CD14-positive monocyte (primary cell): ENCODE results near the gene ILDR2. TPM values are rescaled to one million over a fixed set of nuclear protein-coding genes. Genes with fewer than 3 reads are reported as not detected.

ENCODE experiments used
- DNase-seq, 3 donors: peaks; one replicate each; pipeline ENCODE4 v3.0.0-alpha.2; 2011 to 2022
- H2AFZ ChIP-seq: 2 replicates; pipeline ENCODE4 v1.6.0; 2012; ENCODE audit warnings: mild to moderate bottlenecking, low read depth, low read length, inconsistent platforms; ENCODE audit not compliant: insufficient read depth, poor library complexity, severe bottlenecking
- H3K27ac ChIP-seq, 2 donors: 1 replicate in 1 of 2; 2 replicates in 1 of 2; pipeline ENCODE4 v1.5.1; 2012 to 2013; ENCODE audit warnings: low read length in 2 of 2, control low read depth in 1 of 2, inconsistent platforms in 1 of 2, low read depth in 1 of 2, mild to moderate bottlenecking in 1 of 2
- H3K27me3 ChIP-seq, 2 donors: one replicate each; pipeline versions ENCODE4 v1.6.0 to v1.6.1; 2011 to 2013; ENCODE audit warnings: low read length in 2 of 2; ENCODE audit not compliant: control insufficient read depth in 2 of 2, insufficient read depth in 2 of 2
- H3K36me3 ChIP-seq, 2 donors: replicated peaks in 1 of 2; 1 replicate in 1 of 2; 2 replicates in 1 of 2; pipeline versions ENCODE4 v1.5.1 to v1.6.1; 2012 to 2013; ENCODE audit warnings: low read length in 2 of 2, control low read depth in 1 of 2, inconsistent platforms in 1 of 2, mild to moderate bottlenecking in 1 of 2; ENCODE audit not compliant: insufficient read depth in 2 of 2, control insufficient read depth in 1 of 2
- H3K4me1 ChIP-seq, 2 donors: 1 replicate in 1 of 2; 2 replicates in 1 of 2; pipeline versions ENCODE4 v1.5.1 to v1.6.1; 2012 to 2013; ENCODE audit warnings: low read length in 2 of 2, control low read depth in 1 of 2, inconsistent platforms in 1 of 2, mild to moderate bottlenecking in 1 of 2, moderate library complexity in 1 of 2; ENCODE audit not compliant: insufficient read depth in 2 of 2, control insufficient read depth in 1 of 2
- H3K4me2 ChIP-seq: replicated peaks from 2 replicates; pipeline ENCODE3; 2012; ENCODE audit warnings: low read length, moderate library complexity, mild to moderate bottlenecking; ENCODE audit not compliant: poor library complexity, severe bottlenecking; ENCODE audit errors: extremely low read depth
- H3K4me3 ChIP-seq, 3 experiments: fragments of 200-600 bp in 1 of 3; sonication (generic) in 1 of 3; replicated peaks in 1 of 3; 1 replicate in 2 of 3; 2 replicates in 1 of 3; pipeline ENCODE4 v1.5.1; 2011 to 2013; ENCODE audit warnings: low read length in 3 of 3, mild to moderate bottlenecking in 3 of 3, control low read depth in 2 of 3, low read depth in 2 of 3, inconsistent platforms in 1 of 3, moderate library complexity in 1 of 3
- H3K79me2 ChIP-seq: 2 replicates; pipeline ENCODE4 v1.6.0; 2012; ENCODE audit warnings: mild to moderate bottlenecking, control low read depth, inconsistent platforms, low read length, moderate library complexity; ENCODE audit not compliant: insufficient read depth
- H3K9ac ChIP-seq: 2 replicates; pipeline ENCODE4 v1.6.0; 2017; ENCODE audit warnings: low read length, mild to moderate bottlenecking; ENCODE audit not compliant: insufficient read depth, poor library complexity, severe bottlenecking
- H3K9me3 ChIP-seq, 2 donors: replicated peaks in 1 of 2; 1 replicate in 1 of 2; 2 replicates in 1 of 2; pipeline versions ENCODE4 v1.5.1 to v1.6.1; 2012 to 2013; ENCODE audit warnings: low read length in 2 of 2, control low read depth in 1 of 2; ENCODE audit not compliant: control insufficient read depth in 1 of 2, insufficient read depth in 1 of 2
- H4K20me1 ChIP-seq: 2 replicates; pipeline ENCODE4 v1.6.0; 2012; ENCODE audit warnings: mild to moderate bottlenecking, low read length, control low read depth, moderate library complexity; ENCODE audit not compliant: insufficient read depth
- H3K27ac Mint-ChIP-seq, 7 donors: one replicate each; pipeline ENCODE4 v1.8.0; 2020; ENCODE audit warnings: mild to moderate bottlenecking in 7 of 7, mixed read lengths in 7 of 7, moderate library complexity in 6 of 7, inconsistent platforms in 2 of 7
- H3K27me3 Mint-ChIP-seq, 3 donors: one replicate each; pipeline ENCODE4 v1.8.0; 2021 to 2022; ENCODE audit warnings: low read depth in 3 of 3, mild to moderate bottlenecking in 3 of 3, mixed read lengths in 3 of 3, moderate library complexity in 3 of 3, inconsistent platforms in 1 of 3
- H3K36me3 Mint-ChIP-seq, 2 donors: one replicate each; pipeline ENCODE4 v1.8.0; 2020; ENCODE audit warnings: mixed read lengths in 2 of 2, inconsistent platforms in 1 of 2, mild to moderate bottlenecking in 1 of 2
- H3K4me1 Mint-ChIP-seq: one replicate; pipeline ENCODE4 v1.8.0; 2020; ENCODE audit warnings: mild to moderate bottlenecking, mixed read lengths
- H3K4me3 Mint-ChIP-seq, 2 donors: one replicate each; pipeline ENCODE4 v1.8.0; 2020; ENCODE audit warnings: mild to moderate bottlenecking in 2 of 2, mixed read lengths in 2 of 2, moderate library complexity in 1 of 2
- H3K9me3 Mint-ChIP-seq, 7 donors: one replicate each; pipeline ENCODE4 v1.8.0; 2020 to 2022; ENCODE audit warnings: mixed read lengths in 7 of 7, mild to moderate bottlenecking in 6 of 7, moderate library complexity in 6 of 7, inconsistent platforms in 2 of 7
- WGBS: methylation state at CpG from one replicate; pipeline ENCODE4 v1.1.5; 2013; ENCODE audit warnings: missing lambda C conversion rate; ENCODE audit not compliant: insufficient coverage; 5-methylcytosine and 5-hydroxymethylcytosine counted together
- intact Hi-C, 2 donors: fragments of 100-400 bp; cut with micrococcal nuclease; formaldehyde crosslinking; loops; one replicate each; pipeline versions ENCODE4 v1.15.0 to v1.15.1; 2023
- polyA plus RNA-seq, 3 donors: library from polyadenylated mRNA; depleted of rRNA in 1 of 3; unstranded in 2 of 3; stranded (reverse) in 1 of 3; fragments of 300-500 nt in 2 of 3; fragments of >200 nt in 1 of 3; fragmentation: Illumina TruSeq in 2 of 3; gene quantifications; 1 replicate in 2 of 3; 2 replicates in 1 of 3; pipeline ENCODE4 v1.2.3, GENCODE V29; 2012 to 2021
- small RNA-seq: library from RNA; depleted of rRNA; stranded (forward); fragments of <200 nt; gene quantifications from one replicate; pipeline ENCODE3, GENCODE V24; 2012; ENCODE audit warnings: low read depth; ENCODE audit not compliant: insufficient read length
- TF ChIP-seq, protein P1 (sequence below): fragments of 200-600 bp; IDR thresholded peaks from one replicate; pipeline ENCODE4 v1.8.0; 2022; ENCODE audit warnings: antibody characterized with exemption, mild to moderate bottlenecking

The ILDR2 gene
- polyA plus RNA-seq, 3 donors: not detected

DNA sequence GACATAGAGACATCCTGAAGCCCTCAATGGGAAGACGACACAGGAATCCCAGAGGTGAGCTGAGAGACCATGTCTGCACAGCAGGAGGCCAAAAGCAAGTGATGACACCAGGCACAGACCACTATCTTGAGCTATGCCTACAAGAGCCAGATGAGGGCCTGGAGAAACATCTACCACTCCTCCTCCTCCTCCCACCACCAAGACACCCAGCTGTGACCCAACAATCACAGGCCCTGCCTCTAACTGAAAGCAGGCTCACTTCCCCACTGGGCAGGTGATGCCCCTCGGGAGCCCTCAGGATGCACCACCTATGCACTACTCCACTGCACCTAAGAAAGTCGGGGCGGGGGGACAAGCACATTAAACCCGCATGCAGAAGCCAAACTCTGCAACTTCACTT is 115.7 kb downstream of the ILDR2 start:
- peaks cover 72 to 88% of the 10 kb centered on the region in 2 donors for H3K36me3 Mint-ChIP-seq
- H3K27ac ChIP-seq: no peak overlapping the region
- H3K27ac Mint-ChIP-seq: peak overlapping the region in 3 of 7 donors; percentile 7 to 61 (median 14)
- no peaks in the 10 kb centered on the region for H3K4me1 Mint-ChIP-seq
- no peak overlapping the region for H3K4me3 ChIP-seq
- TF ChIP-seq, protein P1, sequence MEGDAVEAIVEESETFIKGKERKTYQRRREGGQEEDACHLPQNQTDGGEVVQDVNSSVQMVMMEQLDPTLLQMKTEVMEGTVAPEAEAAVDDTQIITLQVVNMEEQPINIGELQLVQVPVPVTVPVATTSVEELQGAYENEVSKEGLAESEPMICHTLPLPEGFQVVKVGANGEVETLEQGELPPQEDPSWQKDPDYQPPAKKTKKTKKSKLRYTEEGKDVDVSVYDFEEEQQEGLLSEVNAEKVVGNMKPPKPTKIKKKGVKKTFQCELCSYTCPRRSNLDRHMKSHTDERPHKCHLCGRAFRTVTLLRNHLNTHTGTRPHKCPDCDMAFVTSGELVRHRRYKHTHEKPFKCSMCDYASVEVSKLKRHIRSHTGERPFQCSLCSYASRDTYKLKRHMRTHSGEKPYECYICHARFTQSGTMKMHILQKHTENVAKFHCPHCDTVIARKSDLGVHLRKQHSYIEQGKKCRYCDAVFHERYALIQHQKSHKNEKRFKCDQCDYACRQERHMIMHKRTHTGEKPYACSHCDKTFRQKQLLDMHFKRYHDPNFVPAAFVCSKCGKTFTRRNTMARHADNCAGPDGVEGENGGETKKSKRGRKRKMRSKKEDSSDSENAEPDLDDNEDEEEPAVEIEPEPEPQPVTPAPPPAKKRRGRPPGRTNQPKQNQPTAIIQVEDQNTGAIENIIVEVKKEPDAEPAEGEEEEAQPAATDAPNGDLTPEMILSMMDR: no peak
- WGBS: 86% methylated on average over 1 of the region's 5 CpGs
- intact Hi-C loops: no loop called here
- no peaks in the 10 kb centered on the region for H3K4me1 ChIP-seq
- peaks cover 82 to 100% of the 10 kb centered on the region in 2 donors for H3K36me3 ChIP-seq
- no peak for DNase-seq
- no peak overlapping the region for H3K4me3 Mint-ChIP-seq
- no peaks in the 10 kb centered on the region for H3K27me3 ChIP-seq
- peaks cover 29% of the 10 kb centered on the region for H4K20me1 ChIP-seq
- H3K9me3 ChIP-seq: no peaks in the 10 kb centered on the region
- H3K4me2 ChIP-seq: no peak overlapping the region
- no peak overlapping the region for H3K9ac ChIP-seq
- H3K79me2 ChIP-seq: peaks cover 12% of the 10 kb centered on the region
- no peaks in the 10 kb centered on the region for H3K9me3 Mint-ChIP-seq
- no peaks in the 10 kb centered on the region for H3K27me3 Mint-ChIP-seq
- H2AFZ ChIP-seq: no peak overlapping the region

GRCh38 chr1:166858726-166859419 is 116.5 kb downstream of the ILDR2 start:
- Mint-ChIP-seq H3K27ac (peak overlapping the region in 2 of 7 donors; percentile 7 to 61), H3K4me3 (no peak overlapping the region), H3K36me3 (peaks cover 74 to 86% of the 10 kb centered on the region in 2 donors), H3K4me1 (no peaks in the 10 kb centered on the region), H3K9me3 (no peaks in the 10 kb centered on the region), H3K27me3 (no peaks in the 10 kb centered on the region)
- Histone ChIP-seq H3K9ac (no peak overlapping the region), H4K20me1 (peaks cover 35% of the 10 kb centered on the region), H3K27ac (no peak overlapping the region), H3K9me3 (no peaks in the 10 kb centered on the region), H3K36me3 (peaks cover 84 to 100% of the 10 kb centered on the region in 2 donors), H3K27me3 (no peaks in the 10 kb centered on the region), H3K79me2 (peaks cover 11% of the 10 kb centered on the region), H3K4me2 (no peak overlapping the region), H3K4me3 (no peak overlapping the region), H3K4me1 (no peaks in the 10 kb centered on the region), H2AFZ (no peak overlapping the region)
- TF ChIP-seq, protein P1: no peak
- 98% methylated on average over 4 of the region's 7 CpGs for WGBS
- intact Hi-C loops: no loop called here
- DNase-seq: no peak

Small RNA genes within 50 kb of the gene (small RNA-seq; reads per million reads assigned to genes)
- 9.9 reads per million, percentile 74 among the genes with 10 or more reads in this experiment for gene RNA5SP65

Other genes with a start within 250 kb of the ILDR2 start
- 10 to 100 TPM; 10.6 to 13.0 (median 10.9) TPM for gene POGK, start 136.1 kb downstream of the ILDR2 start, polyA plus RNA-seq
- 1 to 10 TPM; 6.4 to 8.0 (median 7.9) TPM for gene TADA1, start 99.3 kb downstream of the ILDR2 start, polyA plus RNA-seq
- not detected for gene MAEL, start 13.7 kb upstream of the ILDR2 start, polyA plus RNA-seq
- 1 to 10 TPM in 2 of 3 donors, under 1 TPM in 1; 0.84 to 1.8 (median 1.8) TPM for gene GPA33, start 114.8 kb upstream of the ILDR2 start, polyA plus RNA-seq
- gene STYXL2, start 118.5 kb upstream of the ILDR2 start, polyA plus RNA-seq: not detected
- gene POU2F1, start 245.3 kb upstream of the ILDR2 start, polyA plus RNA-seq: 1 to 10 TPM; 2.3 to 4.2 (median 3.9) TPM